Thyroid gland (tissue), 4 donors: Measurements from ENCODE around the gene CEP170B. TPM values are rescaled to one million over a fixed set of nuclear protein-coding genes. Genes with fewer than 3 reads are reported as not detected.

Experiments
- DNase-seq, 2 donors: peaks; one replicate each; pipeline ENCODE4 v3.0.0-alpha.2; 2019
- H3K27ac ChIP-seq, 3 donors: fragments of 200-600 bp; sonication (generic); 1 replicate in 2 of 3; 2 replicates in 1 of 3; pipeline ENCODE4 v1.5.1; 2016 to 2019; ENCODE audit warnings: mild to moderate bottlenecking in 1 of 3, moderate library complexity in 1 of 3
- H3K27me3 ChIP-seq: fragments of 200-600 bp; sonication (generic); one replicate; pipeline ENCODE4 v1.5.1; 2019
- H3K36me3 ChIP-seq, 2 donors: fragments of 200-600 bp; sonication (generic); one replicate each; pipeline ENCODE4 v1.5.1; 2016 to 2019
- H3K4me1 ChIP-seq, 2 donors: fragments of 200-600 bp; sonication (generic); one replicate each; pipeline ENCODE4 v1.5.1; 2017 to 2019
- H3K4me3 ChIP-seq, 3 donors: fragments of 200-600 bp; sonication (generic); replicated peaks in 1 of 3; 1 replicate in 2 of 3; 2 replicates in 1 of 3; pipeline ENCODE4 v1.5.1; 2016; ENCODE audit warnings: mild to moderate bottlenecking in 1 of 3
- H3K9me3 ChIP-seq: fragments of 200-600 bp; sonication (generic); one replicate; pipeline ENCODE4 v1.5.1; 2017
- POLR2A ChIP-seq, 2 donors: fragments of 450-650 bp; IDR thresholded peaks; one replicate each; pipeline ENCODE4 v1.6.1; 2017; ENCODE audit warnings: antibody characterized with exemption in 2 of 2, mild to moderate bottlenecking in 2 of 2, moderate library complexity in 1 of 2
- WGBS, 2 donors: methylation state at CpG; one replicate each; pipeline ENCODE4 v1.1.5; 2017; 5-methylcytosine and 5-hydroxymethylcytosine counted together
- intact Hi-C: fragments of 100-400 bp; cut with DNase I; formaldehyde crosslinking; loops from one replicate; pipeline ENCODE4 v1.15.1; 2023
- total RNA-seq, 4 donors: library from RNA; depleted of rRNA; stranded (reverse); fragments of >200 nt; gene quantifications; one replicate each; pipeline ENCODE4 v1.2.3, GENCODE V29; 2016
- TF ChIP-seq, protein P1 (sequence below), 6 experiments: fragments of 200-600 bp in 3 of 6; fragments of 450-650 bp in 3 of 6; sonication (generic) in 3 of 6; IDR thresholded peaks; one replicate each; pipeline ENCODE4 v1.5.1; 2016 to 2019; ENCODE audit warnings: antibody characterized with exemption in 6 of 6, mild to moderate bottlenecking in 2 of 6, inconsistent platforms in 1 of 6, moderate library complexity in 1 of 6

Gene CEP170B
- total RNA-seq, 4 donors from 2014 or later = 18.3 to 46.2 (median 27.4) TPM

DNA sequence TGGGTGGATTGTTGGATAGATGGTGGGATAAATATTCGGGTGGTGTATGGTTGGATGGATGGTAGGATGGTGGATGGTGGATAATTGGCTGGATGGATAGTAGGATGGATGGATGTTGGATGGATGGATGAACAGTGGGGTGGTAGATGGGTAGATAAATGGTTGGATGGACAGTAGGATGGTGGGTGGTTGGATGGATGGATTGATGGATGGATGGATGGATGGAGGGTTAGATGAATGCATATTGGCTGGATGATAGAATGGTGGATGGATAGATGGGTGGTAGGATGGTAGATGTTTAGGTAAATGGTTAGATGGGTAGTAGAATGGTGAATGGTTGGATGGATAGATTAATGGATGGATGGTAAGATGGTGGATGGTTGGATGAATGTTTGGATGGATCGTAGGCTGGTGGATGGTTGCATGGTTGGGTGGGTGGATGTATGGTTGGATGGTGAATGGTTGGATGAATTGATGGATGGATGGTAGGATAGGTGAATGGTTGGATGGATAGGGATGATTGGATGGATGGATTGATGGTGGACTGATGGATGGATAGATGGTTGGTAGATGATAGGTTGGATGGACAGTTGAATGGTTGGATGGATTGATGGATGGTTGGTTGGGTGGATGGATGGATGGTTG lies 40.6 kb upstream of the CEP170B start:
- Histone ChIP-seq H3K27ac (no peak overlapping the region), H3K36me3 (no peaks in the 10 kb centered on the region), H3K4me1 (peaks cover 13 to 17% of the 10 kb centered on the region in 2 donors), H3K9me3 (no peaks in the 10 kb centered on the region), H3K4me3 (no peak overlapping the region), H3K27me3 (no peaks in the 10 kb centered on the region)
- WGBS, 2 donors = 96 to 97% methylated on average over 2 of the region's 2 CpGs
- no peak for TF ChIP-seq POLR2A (IDR thresholded peaks at IDR 0.05)
- TF ChIP-seq, protein P1, sequence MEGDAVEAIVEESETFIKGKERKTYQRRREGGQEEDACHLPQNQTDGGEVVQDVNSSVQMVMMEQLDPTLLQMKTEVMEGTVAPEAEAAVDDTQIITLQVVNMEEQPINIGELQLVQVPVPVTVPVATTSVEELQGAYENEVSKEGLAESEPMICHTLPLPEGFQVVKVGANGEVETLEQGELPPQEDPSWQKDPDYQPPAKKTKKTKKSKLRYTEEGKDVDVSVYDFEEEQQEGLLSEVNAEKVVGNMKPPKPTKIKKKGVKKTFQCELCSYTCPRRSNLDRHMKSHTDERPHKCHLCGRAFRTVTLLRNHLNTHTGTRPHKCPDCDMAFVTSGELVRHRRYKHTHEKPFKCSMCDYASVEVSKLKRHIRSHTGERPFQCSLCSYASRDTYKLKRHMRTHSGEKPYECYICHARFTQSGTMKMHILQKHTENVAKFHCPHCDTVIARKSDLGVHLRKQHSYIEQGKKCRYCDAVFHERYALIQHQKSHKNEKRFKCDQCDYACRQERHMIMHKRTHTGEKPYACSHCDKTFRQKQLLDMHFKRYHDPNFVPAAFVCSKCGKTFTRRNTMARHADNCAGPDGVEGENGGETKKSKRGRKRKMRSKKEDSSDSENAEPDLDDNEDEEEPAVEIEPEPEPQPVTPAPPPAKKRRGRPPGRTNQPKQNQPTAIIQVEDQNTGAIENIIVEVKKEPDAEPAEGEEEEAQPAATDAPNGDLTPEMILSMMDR (IDR thresholded peaks at IDR 0.05) = no peak
- no peak for DNase-seq
- intact Hi-C loops = loop anchor here (2.0 to 10.0 kb wide), 2 partner anchors 56 to 150 kb away; partner anchors contain the start of gene AHNAK2

DNA sequence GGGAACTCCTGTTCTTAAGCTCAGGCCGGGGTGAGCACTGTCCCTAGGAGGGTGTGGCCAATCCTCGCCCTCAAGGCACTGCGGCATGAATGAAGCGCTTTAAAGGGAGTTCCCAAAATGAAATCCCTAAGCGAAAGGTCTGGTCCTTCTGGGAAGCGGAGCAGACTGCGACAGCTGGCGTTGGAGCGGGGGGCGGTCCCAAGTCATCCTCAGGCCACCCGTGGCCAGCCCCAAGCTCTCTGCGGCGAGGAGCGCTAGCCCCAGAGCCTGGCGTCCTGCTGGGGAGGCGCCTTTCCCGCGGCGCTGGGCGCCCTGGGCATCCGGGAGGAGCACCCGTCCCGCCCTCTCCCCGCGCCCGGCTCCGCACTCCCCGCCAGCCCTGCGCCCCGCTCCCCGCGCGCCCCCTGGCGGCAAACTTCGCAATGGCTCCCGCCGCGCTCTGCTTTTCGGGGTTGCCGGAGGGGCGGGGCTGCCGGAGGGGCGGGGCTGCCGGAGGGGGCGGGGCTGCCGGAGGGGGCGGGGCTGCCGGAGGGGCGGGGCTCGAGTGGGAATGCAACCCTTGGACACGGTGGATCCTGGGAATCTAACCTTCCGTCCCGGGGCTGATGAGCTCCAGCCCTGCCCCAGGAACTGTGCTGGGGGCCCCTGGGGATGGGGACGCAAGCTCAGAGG lies 38.7 kb upstream of the CEP170B start:
- WGBS, 2 donors = 0 to 1% methylated on average over 9 to 17 of the region's 54 CpGs
- H3K27me3 ChIP-seq = no peaks in the 10 kb centered on the region
- no peaks in the 10 kb centered on the region for H3K36me3 ChIP-seq
- DNase-seq = peak; percentile 88 to 91
- H3K27ac ChIP-seq = peak overlapping the region in 2 of 3 donors; percentile 35 to 62
- peak overlapping the region; percentile 37 to 73 (median 41) for H3K4me3 ChIP-seq
- intact Hi-C loops = loop anchor here (2.0 to 10.0 kb wide), 2 partner anchors 38 to 148 kb away; partner anchors contain the start of genes AHNAK2 and CEP170B
- TF ChIP-seq, protein P1 (IDR thresholded peaks at IDR 0.05) = peak; percentile 27 to 95 (median 85)
- no peak for TF ChIP-seq POLR2A (IDR thresholded peaks at IDR 0.05)
- no peaks in the 10 kb centered on the region for H3K9me3 ChIP-seq
- H3K4me1 ChIP-seq = peaks cover 13 to 17% of the 10 kb centered on the region in 2 donors

- TF ChIP-seq, protein P1 (IDR thresholded peaks at IDR 0.05) = no peak
- TF ChIP-seq POLR2A (IDR thresholded peaks at IDR 0.05) = no peak
- H3K36me3 ChIP-seq = no peaks in the 10 kb centered on the region
- no peak for DNase-seq
- no peaks in the 10 kb centered on the region for H3K9me3 ChIP-seq
- intact Hi-C loops = loop anchor here (2.0 to 10.0 kb wide), 2 partner anchors 38 to 148 kb away; partner anchors contain the start of genes AHNAK2 and CEP170B
- peak overlapping the region in 1 of 3 donors; percentile 52 for H3K27ac ChIP-seq
- peaks cover 13 to 17% of the 10 kb centered on the region in 2 donors for H3K4me1 ChIP-seq
- H3K27me3 ChIP-seq = no peaks in the 10 kb centered on the region
- WGBS, 2 donors = 0 to 5% methylated on average over 6 to 25 of the region's 27 CpGs
- peak overlapping the region in 1 of 3 donors; percentile 41 for H3K4me3 ChIP-seq
Measured at GRCh38 chr14:104826861-104827176, 38.2 kb upstream of the CEP170B start.

DNA sequence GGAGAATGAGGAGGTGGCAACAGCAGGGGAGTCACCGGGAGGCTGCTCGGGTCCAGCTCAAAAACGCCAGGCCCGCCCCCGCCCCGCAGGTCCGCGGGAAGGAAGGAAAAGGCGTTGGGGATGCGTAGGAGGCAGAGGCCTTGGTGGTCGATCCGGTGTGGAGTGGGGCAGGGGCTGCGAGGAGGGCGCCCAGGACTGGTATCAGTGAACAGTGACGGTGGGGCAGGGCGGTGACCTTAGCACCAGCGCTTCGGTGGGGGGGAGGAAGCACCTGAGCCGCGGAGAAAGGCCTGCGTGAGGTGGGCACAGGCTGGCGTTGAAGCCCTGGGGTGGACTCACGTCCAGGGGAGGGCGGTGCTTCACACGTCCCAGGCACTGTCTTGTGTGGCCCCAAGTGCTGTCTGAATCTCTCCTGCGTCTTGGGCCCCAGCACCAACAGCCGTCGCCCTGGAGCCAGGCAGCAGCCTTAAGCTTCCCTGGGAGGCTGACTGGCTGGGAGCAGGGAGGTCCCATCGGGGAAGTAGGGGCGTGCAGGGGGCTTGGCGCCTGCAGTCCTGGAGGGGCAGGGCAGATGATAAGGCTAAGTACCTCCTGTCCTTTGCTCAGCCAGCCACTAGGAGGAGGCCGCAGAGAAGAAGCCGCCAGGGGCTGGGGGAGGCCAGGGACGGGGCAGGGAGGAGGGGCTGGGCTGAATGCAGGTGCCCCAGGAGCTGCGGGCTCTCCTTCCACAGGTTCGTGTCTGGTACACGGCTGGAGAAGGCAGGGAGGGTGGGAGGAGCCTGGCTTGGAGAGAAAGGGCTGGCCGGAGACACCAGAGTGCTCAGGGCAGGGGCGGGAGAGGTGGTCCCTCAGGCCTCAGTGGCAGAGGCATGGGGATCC lies 37.7 kb upstream of the CEP170B start:
- Histone ChIP-seq H3K4me3 (peak overlapping the region in 1 of 3 donors; percentile 41), H3K27me3 (no peaks in the 10 kb centered on the region), H3K27ac (peak overlapping the region in 1 of 3 donors; percentile 52), H3K36me3 (no peaks in the 10 kb centered on the region), H3K4me1 (peaks cover 13 to 17% of the 10 kb centered on the region in 2 donors), H3K9me3 (no peaks in the 10 kb centered on the region)
- intact Hi-C loops = loop anchor here (2.0 to 10.0 kb wide), 2 partner anchors 37 to 147 kb away; partner anchors contain the start of genes AHNAK2 and CEP170B
- TF ChIP-seq, protein P1 (IDR thresholded peaks at IDR 0.05) = peak in 3 of 6 experiments; percentile 26 to 46 (median 43)
- TF ChIP-seq POLR2A (IDR thresholded peaks at IDR 0.05) = no peak
- WGBS, 2 donors = 11 to 12% methylated on average over 21 to 29 of the region's 39 CpGs
- DNase-seq = peak; percentile 37 to 53
